GM19351 (cell line): ENCODE results near the gene CLASP1.
"Not testable (repeated sequence)": the region's sequence is repeated elsewhere in the genome, so short reads cannot be mapped to it uniquely, and the experiment has no call there.

Source experiments
- ATAC-seq: cut with Tn5 transposase; IDR thresholded peaks from one replicate; pipeline ENCODE4 v1.9.1; 2021; ENCODE audit warnings: mild to moderate bottlenecking, moderate library complexity; ENCODE audit not compliant: unreplicated experiment

The CLASP1 gene

DNA sequence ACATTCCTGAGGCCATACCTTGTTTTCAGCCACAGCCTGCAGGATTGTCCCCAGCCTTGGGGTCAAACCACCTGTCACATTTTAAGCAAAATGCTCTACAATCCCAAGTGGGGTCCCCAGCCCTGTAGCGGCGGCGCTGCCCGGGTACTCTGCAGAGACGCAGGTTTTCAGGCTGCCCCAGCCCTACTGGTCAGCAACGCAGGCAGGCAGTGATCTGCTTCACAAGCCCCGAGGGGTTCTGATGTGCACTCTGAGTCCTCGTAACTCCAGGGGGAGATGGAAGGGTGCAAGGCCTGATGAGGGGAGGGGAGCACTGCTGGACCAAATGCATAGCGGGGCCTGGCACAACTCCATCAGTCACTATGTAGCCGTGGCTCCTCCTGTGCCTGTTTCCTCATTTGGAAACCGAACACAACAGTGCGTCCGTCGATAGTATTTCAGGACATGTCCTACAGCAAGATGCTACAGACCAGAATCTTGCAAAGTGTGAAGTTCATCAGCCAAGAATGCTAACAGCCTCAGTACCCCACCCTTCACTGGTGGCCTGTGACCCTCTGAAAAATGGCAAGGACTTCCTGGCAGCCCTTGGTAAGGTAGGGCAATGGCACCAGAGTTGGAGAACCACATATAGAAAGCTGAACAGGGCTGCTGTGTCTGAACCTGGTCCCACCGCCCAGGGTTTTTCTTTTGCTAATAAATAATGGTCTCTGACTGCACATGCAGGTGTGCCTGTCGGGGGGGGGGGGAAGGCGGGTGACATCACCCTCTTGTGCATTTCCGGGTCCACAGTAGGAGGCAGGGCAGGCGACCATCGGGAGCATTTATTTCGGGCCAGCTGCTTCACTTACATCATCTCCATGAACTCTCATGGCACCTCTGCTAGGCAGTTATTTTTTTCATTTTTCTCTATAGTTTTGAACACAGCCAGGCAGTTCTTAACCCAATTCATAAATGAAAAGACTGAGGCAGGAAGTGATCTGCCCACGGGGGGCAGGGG is 313.7 kb downstream of the CLASP1 start:
- no peak for ATAC-seq

DNA sequence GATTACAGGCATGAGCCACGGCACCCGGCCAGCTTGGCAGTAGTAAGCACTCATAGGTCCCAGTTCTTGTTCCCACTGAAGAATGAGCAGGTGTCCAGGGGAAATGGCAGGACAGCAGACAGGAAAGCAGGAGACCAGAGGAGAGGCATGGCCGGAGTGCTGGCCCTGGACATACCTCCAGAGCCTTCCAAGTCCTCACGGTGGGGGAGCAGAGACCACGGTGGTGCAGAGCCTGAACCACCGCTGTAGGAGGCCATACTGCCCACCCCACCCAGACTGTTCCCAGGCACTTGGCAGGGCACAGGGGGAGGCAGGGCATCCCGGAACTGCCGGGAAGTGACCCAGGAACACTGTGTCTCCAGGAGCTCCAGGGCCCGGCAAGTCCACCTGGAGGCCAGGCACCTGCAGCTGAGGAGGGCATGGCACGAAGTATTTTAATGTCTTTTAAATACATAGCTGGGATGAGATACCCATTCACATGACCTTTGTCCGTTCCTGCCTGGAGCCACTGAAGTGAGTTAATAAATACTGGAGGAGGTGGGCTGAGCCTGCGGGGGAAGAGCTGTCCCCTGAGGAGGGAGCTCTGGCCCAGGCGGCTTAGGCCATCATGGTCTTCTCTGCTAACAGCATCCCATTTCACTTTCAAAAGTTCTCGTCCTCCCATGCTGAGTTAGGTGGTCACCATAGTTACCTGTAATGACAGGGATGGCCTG is 314.5 kb downstream of the CLASP1 start:
- ATAC-seq = peak; percentile 9

DNA sequence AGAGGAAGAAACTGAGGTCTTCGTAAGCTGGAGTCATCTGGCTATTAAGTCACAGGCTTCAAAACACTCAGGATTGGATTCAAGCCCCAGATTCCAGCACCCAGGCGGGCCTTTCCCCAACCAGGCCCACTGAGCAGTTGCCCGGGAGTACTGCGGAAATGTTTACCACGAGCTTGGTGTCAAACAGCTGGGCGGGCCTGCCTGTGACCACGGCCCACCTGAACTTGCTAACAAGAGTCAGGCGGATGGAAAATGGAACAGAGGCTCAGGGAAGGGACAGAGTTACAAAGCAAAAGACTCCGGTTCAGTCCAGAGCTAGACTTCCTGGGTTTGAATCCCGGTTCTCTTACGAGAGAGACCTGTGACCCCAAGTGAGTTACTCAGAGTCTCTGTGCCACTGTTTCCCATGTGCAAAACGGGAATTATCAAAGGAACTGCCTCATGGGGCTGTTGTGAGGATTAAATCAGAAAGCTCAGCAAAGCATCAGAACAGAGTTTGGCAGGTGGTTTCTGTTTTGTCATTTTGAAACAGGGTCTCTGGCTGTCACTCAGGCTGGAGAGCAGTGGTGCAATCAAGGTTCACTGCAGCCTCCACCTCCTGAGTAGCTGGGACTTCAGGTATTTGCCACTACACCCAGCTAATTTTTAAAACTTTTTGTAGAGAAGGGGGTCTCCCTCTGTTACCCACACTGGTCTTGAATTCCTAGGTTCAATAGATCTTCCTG is 315.3 kb downstream of the CLASP1 start:
- ATAC-seq = peak; percentile 81

DNA sequence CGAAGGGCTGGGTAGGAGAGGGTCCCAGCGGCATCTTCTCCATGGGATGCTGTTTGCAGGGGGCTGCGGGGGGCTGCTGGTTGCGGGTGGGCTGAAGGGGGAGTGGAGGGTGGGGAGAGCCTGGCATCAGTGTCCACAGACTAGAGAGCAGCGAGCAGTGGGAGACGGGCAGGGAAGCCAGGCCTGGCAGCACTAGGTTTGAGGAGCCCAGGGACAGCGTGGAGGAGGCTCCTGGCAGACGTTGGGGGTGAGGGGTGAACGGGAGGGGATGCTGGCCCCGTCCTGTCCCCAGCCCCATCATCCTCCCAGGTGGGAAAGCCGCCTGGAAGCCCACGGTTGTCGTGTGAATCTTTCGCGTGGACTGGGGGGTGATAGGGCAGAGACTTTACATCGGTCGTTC is 316.0 kb downstream of the CLASP1 start:
- no peak for ATAC-seq

DNA sequence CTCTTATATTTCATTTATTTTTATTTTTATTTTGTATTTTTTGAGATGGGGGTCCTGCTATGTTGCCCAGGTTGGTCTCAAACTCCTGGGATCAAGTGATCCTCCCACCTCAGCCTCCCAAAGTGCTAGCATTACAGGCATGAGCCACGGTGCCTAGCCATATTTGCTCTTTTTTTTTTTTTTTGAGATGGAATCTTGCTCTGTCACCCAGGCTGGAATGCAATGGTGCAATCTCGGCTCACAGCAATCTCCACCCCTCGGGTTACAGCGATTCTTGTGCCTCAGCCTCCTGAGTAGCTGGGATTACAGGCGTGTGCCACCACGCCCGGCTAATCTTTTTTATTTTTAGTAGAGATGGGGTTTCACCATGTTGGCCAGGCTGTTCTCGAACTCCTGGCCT is 317.9 kb downstream of the CLASP1 start:
- ATAC-seq = not testable (repeated sequence)

DNA sequence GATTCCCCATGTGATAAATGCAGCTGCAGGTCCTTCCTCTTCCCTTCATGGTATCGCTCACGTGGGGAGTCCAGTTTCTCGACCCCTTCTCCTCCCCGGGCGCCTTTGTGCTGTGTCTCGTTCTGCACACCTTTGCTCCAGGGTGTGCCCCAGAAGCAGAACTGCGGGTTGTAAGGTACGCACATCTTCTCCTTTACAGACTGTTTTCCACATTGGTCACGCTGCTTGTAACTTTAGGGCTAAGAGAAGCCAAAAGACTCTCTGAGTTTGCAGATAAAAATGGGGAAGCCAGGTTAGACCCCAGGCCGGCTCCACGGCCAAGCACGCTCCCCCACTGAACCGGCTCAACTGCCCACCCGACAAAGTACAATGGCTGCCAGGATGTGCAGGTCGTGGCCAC is 318.3 kb downstream of the CLASP1 start:
- ATAC-seq = no peak

DNA sequence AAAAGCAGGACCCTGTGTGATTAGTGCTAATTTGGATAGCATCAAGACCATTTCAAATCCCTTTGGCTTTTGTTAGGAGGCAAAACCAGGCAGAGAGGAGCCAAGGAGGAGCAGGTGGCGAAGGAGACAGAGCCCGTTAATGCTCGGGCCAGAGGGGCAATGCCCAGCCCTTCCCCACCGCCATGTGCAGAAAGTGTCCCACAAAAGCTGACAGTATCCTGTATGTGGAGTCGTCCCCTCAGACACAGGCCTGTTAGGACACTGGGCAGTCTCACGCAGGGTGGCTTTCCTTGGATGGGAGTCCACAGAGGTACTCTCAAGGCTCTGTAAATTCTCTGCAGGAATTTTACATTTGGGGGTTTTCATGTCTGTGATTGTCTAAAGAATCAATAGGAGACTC is 319.5 kb downstream of the CLASP1 start:
- ATAC-seq = no peak

DNA sequence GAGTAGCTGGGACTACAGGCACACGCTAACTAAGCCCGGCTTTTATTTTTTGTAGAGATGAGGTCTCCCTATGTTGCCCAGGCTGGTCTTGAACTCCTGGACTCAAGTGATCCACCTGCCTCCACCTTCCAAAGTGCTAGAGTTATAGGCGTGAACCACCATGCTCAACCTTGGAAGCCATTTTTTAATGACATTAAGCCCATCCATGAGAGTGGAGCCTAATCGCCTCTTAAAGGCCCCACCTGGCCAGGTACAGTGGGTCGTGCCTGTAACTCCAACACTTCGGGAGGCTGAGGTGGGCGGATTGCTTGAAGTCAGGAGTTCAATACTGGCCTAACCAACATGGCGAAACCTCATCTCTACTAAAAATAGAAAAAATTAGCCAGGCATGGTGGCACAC is 322.6 kb downstream of the CLASP1 start:
- ATAC-seq = no peak

DNA sequence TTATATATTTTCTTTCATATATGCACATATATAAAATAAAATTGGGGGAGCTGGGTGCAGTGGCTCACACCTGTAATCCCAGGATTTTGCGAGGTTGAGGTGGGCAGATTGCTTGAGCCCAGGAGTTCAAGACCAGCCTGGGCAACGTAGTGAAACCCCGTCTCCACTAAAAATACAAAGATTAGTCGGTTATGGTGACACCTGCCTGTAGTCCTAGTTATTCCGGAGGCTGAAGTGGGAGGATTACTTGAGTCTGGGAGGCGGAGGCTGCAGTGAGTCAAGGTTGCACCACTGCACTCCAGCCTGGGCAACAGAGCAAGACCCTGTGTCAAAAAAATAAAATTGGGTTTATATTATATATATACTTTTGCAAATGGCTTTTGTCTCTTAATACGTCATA is 324.7 kb downstream of the CLASP1 start:
- ATAC-seq = no peak

DNA sequence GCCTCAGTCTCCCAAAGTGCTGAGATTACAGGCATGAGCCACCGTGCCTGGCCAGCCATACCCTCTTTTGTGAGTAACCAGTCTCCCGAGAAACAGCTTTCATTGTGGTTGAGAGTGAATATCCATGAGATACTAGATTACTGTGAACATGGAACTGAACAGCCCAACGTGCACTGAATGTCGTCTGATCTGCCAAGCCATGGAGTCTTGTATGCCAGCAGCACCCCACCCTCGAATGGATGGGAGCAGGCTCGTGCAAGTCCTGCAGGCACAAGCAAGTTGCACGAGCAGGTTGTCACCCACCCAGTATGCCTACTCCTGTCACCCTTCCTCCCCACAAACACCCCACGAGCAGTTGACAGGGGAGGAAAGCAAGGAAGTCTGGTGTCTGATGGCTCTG is 327.8 kb downstream of the CLASP1 start:
- ATAC-seq = no peak

DNA sequence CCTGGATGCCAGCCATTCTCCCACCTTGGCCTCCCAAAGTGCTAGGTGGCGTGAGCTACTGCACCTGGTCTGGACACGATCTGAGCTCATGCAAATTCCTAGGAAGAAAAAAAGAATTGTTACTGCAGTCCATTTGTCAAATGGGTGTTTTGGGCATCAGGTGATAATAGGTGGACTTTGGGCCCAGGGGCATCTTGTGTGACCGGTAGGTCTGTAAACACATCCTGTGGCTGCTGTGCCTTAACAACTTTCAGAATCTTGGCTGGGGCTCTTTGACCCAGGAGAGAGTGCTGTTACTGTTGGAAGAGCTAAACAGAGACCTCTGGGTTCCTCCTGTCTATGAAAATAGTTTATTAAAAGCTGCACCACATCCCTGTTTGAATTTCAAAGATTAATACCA is 329.3 kb downstream of the CLASP1 start:
- no peak for ATAC-seq

DNA sequence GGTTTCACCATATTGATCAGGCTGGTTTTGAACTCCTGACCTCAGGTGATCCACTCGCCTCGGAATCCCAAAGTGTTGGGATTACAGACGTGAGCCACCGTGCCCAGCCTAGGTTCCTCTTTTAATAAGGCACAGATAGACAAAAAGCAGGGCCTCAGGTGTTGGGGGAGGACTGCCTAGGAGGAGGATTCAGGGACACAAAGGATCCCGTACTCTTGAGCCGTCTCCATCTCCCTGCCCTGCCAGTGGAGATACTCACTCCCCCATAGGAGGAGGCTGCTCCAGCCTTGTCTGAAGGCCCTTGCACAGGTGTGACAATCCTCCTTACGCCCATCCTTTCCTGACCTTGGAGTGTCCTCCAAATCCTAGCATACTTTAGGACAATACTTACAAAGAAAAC is 332.3 kb downstream of the CLASP1 start:
- no peak for ATAC-seq

DNA sequence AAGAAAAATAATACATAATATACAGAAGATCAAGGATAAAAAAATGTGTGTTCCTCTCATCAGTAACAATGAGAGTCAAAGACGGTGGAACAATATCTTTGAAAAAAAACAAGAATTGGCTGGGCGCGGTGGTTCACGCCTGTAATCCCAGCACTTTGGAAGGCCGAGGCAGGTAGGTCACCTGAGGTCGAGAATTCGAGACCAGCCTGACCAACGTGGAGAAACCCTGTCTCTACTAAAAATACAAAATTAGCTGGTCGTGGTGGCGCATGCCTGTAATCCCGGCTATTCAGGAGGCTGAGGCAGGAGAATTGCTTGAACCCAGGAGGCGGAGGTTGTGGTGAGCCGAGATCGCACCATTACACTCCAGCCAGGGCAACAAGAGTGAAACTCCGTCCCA is 335.6 kb downstream of the CLASP1 start:
- not testable (repeated sequence) for ATAC-seq

DNA sequence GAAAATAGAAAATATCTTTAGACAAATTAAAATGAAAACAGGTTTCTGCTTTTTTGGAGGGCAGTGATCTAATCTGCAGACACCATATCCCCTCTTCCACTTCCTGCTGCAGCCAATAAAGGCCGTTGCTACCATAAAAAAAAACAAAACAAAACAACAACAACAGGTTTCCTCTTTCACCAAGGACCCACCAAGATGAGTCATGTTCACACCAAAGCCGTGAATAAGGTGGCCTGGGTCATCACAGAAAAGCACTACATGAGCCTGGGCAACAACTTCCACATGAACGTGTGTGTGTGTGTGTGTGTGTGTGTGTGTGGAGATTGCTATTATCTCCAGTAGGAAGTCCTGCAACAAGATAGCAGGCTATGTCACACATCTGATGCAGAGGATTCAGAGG is 339.5 kb downstream of the CLASP1 start:
- peak; percentile 82 for ATAC-seq

DNA sequence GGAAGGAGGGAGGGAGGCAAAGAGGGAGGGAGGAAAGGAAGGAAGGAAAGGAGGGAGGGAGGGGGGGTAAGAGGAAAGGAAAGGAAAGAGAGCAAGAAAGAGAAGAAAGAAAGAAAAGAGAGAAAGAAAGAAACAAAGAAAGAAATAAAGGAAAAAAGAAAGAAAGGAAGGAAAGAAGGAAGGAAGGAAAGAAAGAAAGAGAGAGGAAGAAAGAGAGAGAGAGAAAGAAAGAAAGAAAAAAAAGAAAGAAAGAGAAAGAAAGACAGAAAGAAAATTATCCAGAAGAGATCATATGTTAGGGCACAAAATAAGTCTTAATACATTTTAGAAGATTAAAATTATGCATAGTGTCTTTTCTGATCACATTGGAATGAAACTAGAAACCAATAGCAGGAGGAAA is 339.9 kb downstream of the CLASP1 start:
- no peak for ATAC-seq

DNA sequence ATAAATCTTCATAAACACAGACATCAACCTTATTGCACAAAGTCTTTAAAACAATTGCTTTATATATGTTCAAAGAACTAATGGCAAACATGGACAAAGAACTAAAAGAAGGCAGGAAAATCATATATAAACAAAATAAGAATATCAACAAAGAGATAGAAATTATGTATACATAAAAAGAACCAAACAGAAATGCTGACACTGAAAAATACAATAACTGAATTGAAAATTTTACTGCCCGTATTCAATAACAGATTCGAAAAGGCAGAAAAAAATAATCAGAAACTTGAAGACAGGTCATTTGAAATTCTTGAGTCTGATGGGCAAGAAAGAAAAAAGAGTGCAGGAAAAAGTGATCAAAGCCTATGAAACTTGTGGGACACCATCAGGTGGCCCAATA is 342.2 kb downstream of the CLASP1 start:
- ATAC-seq = no peak

DNA sequence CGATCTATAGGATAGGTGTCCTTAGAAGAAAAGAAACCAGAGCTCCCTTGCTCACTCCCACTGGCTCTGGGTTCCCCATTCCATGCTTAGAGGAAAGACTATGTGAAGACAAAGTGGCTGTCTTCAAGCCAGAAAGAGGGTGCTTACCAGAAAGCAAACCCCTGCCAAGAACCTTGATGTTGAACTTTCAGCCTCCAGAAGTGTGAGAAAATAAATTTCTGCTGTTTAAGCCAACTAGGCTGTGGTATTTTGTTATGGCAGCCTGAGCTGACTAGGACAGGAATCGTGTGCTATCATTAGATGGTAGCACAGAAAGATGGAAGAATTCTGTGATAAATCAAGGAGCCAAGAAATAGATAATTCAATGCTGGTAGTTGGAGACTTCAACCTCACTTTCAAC is 344.3 kb downstream of the CLASP1 start:
- ATAC-seq = no peak

DNA sequence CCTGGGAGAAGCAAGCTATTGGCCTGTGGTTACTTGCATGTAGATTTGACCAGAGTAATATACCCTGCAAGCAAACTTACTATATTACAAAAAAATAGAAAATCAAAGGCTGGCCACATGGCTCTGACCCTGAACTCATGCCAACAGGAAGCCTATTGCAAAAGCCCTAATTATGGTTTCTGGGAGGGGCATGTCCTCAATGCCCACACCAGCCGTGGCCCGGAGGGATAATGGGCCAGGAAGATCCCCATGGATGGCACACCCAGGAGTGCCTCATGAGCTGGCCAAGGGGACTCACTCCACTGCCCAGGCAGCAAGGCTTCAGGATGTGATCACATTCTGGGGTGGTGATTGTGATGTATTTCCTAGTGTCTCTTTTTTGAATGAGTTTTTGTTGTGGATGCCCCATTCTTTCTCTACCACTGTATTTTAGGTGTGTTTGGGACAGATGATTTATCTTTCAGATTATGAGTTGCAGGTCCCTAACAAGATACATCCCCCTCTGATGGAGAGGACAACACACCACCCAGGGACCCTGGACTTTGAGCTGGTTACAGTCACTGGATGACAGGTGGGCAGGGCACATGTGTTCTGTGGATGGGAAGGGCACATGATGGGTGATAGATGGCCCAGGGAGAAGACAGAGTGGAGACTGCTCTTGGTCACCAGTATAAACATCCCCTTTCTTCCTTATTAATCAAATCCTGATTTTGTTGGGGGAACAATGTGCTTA is 345.6 kb downstream of the CLASP1 start:
- no peak for ATAC-seq

DNA sequence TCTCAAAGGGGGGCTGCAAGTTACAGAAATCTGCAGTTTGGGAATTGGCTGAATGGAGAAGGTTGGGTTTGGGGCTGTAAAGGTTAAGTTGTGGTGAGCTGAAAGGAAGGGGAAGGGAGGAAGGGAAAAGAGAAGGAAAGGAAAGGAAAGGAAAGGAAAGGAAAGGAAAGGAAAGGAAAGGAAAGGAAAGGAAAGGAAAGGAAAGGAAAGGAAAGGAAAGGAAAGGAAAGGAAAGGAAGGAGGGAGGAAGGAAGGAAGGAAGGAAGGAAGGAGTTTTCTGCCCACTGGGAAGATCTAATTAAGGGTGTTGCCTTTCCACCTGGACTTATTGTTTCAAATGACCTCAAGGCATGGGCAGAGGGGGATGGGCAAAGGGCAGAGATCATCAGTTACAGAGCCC is 348.1 kb downstream of the CLASP1 start:
- not testable (repeated sequence) for ATAC-seq

DNA sequence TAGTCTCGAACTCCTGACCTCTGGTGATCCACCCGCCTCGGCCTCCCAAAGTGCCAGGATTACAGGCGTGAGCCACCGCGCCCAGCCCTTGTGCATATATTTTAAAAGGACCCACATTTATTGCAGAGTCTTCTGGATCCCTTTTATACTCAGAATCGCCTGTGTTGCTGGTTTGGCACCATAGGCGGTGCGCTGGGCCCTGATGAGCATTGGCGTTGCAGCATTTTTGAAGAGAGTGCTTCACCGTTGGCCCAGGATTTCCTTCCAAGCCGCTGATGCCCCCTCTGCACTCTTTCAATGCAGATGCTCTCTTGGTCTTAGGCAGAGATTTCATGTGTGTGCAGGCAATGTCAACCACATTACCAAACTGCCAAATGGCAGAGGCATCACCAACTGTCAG is 350.8 kb downstream of the CLASP1 start:
- ATAC-seq = no peak

DNA sequence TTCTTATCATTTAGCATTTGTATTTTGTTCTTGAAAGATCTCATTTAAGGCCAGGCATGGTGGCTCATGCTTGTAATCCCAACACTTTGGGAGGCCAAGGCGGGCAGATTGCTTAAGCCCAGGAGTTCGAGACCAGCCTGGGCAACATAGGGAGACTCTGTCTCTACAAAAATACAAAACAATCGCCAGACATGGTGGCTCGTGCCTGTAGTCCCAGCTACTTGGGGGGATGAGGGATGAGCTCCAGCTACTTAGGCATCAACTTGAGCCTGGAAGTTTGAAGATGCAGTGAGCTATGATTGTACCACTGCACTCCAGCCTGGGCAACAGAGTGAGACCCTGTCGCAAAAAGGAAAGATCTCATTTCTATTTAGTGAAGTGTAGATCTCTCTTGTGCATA is 351.4 kb downstream of the CLASP1 start:
- not testable (repeated sequence) for ATAC-seq
